Measurements from ENCODE around the gene TP73. TPM values are rescaled to one million over a fixed set of nuclear protein-coding genes. Genes with fewer than 3 reads are reported as not detected.

Gene TP73
- total RNA-seq, 1 donor from 2014 or later = not detected

DNA sequence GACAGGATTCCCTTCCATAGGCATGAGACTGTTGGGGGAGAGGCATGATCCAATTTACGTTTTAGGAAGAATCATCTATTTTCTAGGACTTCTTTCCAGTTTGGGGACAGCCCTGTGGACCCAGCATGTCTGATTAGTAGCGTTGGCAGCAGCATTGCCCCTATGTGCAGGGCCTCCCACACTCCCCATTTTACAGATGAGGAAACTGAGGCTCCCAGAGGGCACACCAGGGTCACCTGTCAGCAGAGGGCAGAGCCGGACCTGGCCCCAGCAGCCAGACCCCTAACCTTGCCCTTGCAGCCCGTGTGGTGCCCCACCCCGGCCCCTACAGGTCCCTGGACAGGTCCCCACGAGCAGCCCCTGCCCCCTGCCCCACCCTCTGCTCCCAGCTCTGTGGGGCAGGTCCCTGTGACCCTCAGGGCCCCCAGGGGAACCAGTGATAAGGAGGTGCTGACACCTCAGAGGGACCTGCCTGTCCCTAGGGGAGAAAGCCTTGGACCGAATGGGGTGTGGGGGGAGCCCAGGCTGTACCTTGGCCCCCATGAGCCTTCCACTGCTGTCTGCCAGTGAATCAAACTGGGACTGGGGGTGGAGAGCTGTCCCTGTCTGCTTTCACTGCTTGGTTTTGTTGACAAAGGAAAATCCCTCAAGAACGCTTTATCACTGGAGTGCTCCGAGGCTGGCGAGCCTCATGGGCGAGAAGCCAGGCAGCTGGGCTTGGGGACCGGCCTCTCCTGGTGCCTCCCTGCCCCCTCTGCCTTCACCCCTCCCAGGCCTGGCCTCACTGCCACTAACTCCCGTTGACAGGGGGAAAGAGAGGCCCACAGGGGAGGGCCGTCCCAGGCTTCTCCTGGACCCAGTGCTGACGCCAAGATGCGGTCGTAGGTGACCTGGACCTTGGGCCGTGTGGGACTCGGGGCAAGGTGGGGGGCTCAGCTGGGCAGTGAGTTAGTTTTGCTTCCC is 60.5 kb downstream of the TP73 start:
- Histone ChIP-seq H3K36me3 (ENCODE audit: control insufficient read depth in 3 of 3, insufficient read depth in 3 of 3, low read length in 3 of 3) (no peaks in the 10 kb centered on the region), H3K4me1 (ENCODE audit: control insufficient read depth in 3 of 3, insufficient read depth in 3 of 3, low read length in 3 of 3) (peaks cover 38 to 62% (median 45%) of the 10 kb centered on the region in 3 donors), H3K27ac (ENCODE audit: low read depth, low read length) (peak overlapping the region; percentile 63), H3K27me3 (ENCODE audit: control insufficient read depth in 3 of 3, insufficient read depth in 3 of 3, low read length in 3 of 3) (peaks cover 13 to 27% (median 26%) of the 10 kb centered on the region in 3 donors), H3K9ac (ENCODE audit: low read depth in 1 of 3, low read length in 3 of 3) (peak overlapping the region in 1 of 3 donors; percentile 8), H3K4me3 (ENCODE audit: low read length in 3 of 3) (no peak overlapping the region), H3K9me3 (ENCODE audit: control insufficient read depth in 3 of 3, low read length in 3 of 3) (no peaks in the 10 kb centered on the region)

DNA sequence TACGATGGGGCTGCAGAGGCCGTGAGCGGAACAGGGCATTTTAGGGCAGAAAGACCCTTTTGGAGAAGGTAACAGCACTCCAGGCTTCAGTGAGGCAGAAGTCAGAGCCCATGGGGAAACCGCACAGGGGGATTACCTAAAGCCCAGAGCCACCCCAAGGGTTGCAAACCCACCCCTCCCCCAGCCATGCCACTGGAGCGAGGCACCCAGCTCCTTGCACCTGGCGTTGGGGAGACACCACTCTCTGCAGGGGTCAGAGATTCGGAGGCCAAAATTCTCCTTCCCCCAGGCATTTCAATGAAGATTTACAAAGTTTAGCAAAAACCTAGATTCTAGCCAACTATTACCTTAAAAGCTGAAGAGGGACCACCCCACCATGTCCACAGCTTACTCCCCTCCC is 61.5 kb downstream of the TP73 start:
- Histone ChIP-seq H3K9ac (ENCODE audit: low read depth in 1 of 3, low read length in 3 of 3) (peak overlapping the region in 2 of 3 donors; percentile 21 to 75), H3K36me3 (ENCODE audit: control insufficient read depth in 3 of 3, insufficient read depth in 3 of 3, low read length in 3 of 3) (no peaks in the 10 kb centered on the region), H3K27me3 (ENCODE audit: control insufficient read depth in 3 of 3, insufficient read depth in 3 of 3, low read length in 3 of 3) (peaks cover 5 to 21% (median 20%) of the 10 kb centered on the region in 3 donors), H3K27ac (ENCODE audit: low read depth, low read length) (peak overlapping the region; percentile 63), H3K9me3 (ENCODE audit: control insufficient read depth in 3 of 3, low read length in 3 of 3) (no peaks in the 10 kb centered on the region), H3K4me3 (ENCODE audit: low read length in 3 of 3) (no peak overlapping the region), H3K4me1 (ENCODE audit: control insufficient read depth in 3 of 3, insufficient read depth in 3 of 3, low read length in 3 of 3) (peaks cover 38 to 62% (median 45%) of the 10 kb centered on the region in 3 donors)

DNA sequence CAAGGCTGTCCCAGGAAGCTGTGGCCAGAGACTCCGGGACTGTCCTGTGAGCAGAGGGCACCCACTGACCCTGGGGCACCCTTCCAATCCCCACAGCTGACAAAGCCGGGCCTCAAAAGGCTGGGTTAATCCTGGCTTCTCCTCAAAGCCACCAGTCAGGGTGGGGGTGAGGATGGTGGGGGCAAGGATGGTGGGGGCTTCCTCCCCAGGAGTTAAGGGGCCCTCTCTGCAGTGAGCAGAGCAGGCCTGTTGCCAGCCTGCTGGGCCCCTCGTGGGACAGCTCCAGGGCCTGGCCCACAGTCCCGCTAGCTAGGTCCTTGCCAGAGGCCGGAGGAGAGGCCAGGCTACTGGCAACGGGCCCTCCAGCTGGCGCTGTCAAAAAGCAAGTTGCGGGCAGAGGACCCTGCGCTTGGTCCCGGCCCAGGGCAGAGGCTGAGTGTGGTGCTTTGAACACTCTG is 62.0 kb downstream of the TP73 start:
- H3K4me1 ChIP-seq (ENCODE audit: control insufficient read depth in 3 of 3, insufficient read depth in 3 of 3, low read length in 3 of 3) = peaks cover 38 to 62% (median 45%) of the 10 kb centered on the region in 3 donors

DNA sequence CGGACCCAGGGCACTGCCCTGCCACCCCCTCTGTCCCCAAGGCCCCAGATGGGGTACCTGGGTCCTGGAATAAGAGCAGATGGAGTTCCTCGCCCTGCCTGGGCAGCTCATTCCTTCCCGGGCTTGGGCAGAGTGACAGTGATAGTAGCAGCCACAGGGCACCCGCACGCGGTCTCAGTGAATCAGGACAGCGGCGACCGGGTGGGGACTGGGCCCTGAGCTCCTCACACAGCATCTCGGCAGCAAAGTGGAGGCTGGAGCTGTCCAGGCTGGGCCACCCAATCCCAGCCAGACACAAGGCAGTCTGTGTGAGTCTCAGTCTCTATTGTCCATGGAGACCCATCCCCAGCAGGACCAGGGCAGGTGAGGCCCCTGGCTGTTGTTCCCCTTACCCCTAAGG is 62.5 kb downstream of the TP73 start:
- Histone ChIP-seq H3K36me3 (ENCODE audit: control insufficient read depth in 3 of 3, insufficient read depth in 3 of 3, low read length in 3 of 3) (no peaks in the 10 kb centered on the region), H3K27me3 (ENCODE audit: control insufficient read depth in 3 of 3, insufficient read depth in 3 of 3, low read length in 3 of 3) (peaks cover under 1 to 16% (median 15%) of the 10 kb centered on the region in 3 donors), H3K9me3 (ENCODE audit: control insufficient read depth in 3 of 3, low read length in 3 of 3) (no peaks in the 10 kb centered on the region), H3K4me1 (ENCODE audit: control insufficient read depth in 3 of 3, insufficient read depth in 3 of 3, low read length in 3 of 3) (peaks cover 38 to 62% (median 48%) of the 10 kb centered on the region in 3 donors), H3K9ac (ENCODE audit: low read depth in 1 of 3, low read length in 3 of 3) (peak overlapping the region in 2 of 3 donors; percentile 65 to 75), H3K27ac (ENCODE audit: low read depth, low read length) (peak overlapping the region; percentile 63), H3K4me3 (ENCODE audit: low read length in 3 of 3) (peak overlapping the region in 2 of 3 donors; percentile 22 to 35)

More for the DNA sequence above, 62.0 kb downstream of the TP73 start:
- Histone ChIP-seq H3K4me3 (ENCODE audit: low read length in 3 of 3) (peak overlapping the region in 1 of 3 donors; percentile 35), H3K27ac (ENCODE audit: low read depth, low read length) (peak overlapping the region; percentile 63), H3K9ac (ENCODE audit: low read depth in 1 of 3, low read length in 3 of 3) (peak overlapping the region in 2 of 3 donors; percentile 65 to 75), H3K36me3 (ENCODE audit: control insufficient read depth in 3 of 3, insufficient read depth in 3 of 3, low read length in 3 of 3) (no peaks in the 10 kb centered on the region), H3K27me3 (ENCODE audit: control insufficient read depth in 3 of 3, insufficient read depth in 3 of 3, low read length in 3 of 3) (peaks cover 5 to 19% (median 18%) of the 10 kb centered on the region in 3 donors), H3K9me3 (ENCODE audit: control insufficient read depth in 3 of 3, low read length in 3 of 3) (no peaks in the 10 kb centered on the region)

DNA sequence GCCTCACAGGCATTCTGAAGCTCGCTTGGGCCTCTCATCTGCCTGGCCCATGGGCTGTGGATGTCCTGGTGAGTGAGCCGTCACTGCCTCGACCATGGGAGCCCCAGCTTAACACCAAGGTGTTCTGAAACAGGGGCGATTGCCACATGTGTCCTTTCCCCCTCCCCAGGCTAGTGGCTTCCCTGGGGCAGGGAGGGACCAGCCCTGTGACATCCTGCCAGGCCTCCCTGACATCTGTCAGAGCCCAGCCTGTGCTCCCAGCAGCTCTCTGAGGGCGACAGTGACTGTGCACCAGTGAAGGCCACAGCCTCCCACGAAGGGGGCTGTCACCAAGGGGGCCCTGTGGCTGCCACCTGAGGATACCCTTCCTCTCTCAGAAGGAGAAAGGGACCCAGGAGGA is 64.0 kb downstream of the TP73 start:
- Histone ChIP-seq H3K9me3 (ENCODE audit: control insufficient read depth in 3 of 3, low read length in 3 of 3) (no peaks in the 10 kb centered on the region), H3K36me3 (ENCODE audit: control insufficient read depth in 3 of 3, insufficient read depth in 3 of 3, low read length in 3 of 3) (no peaks in the 10 kb centered on the region), H3K4me1 (ENCODE audit: control insufficient read depth in 3 of 3, insufficient read depth in 3 of 3, low read length in 3 of 3) (peaks cover 34 to 51% (median 42%) of the 10 kb centered on the region in 3 donors), H3K4me3 (ENCODE audit: low read length in 3 of 3) (no peak overlapping the region), H3K9ac (ENCODE audit: low read depth in 1 of 3, low read length in 3 of 3) (no peak overlapping the region), H3K27ac (ENCODE audit: low read depth, low read length) (no peak overlapping the region), H3K27me3 (ENCODE audit: control insufficient read depth in 3 of 3, insufficient read depth in 3 of 3, low read length in 3 of 3) (peaks cover 0 to 16% (median 11%) of the 10 kb centered on the region in 3 donors)

DNA sequence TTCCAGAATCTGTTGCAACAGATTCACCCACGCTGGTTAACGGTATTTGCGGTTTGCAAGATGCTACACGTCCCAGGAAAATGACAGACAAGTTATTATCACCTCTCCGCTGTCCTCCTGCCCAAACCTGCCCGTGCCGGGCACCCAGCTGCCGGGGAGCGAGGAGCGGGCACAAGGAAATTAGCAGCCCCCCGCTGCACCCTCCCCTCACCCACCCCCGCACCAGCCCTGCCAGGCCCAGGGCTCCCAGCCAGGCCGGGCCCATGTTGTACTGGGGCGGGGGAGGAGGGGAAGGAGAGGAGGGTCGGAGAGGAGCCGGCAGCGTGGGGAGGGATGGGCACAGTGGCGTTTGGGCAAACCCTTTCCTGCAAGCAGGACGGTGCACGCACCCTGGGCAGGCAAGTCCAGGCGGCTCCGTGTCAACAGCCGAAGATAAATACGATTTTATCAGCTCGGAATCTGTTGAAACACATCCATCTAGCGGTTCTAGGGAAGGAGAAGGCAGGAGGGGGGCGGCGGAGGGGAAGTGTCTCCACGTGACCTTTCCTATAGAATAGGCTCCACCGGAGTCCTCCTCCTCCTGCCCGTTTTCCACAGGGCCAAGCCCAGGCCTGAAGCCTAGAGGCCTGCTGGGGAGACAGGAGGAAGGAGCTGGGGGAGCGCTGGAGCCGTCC is 64.9 kb downstream of the TP73 start:
- Histone ChIP-seq H3K27me3 (ENCODE audit: control insufficient read depth in 3 of 3, insufficient read depth in 3 of 3, low read length in 3 of 3) (peaks cover 0 to 16% (median 11%) of the 10 kb centered on the region in 3 donors), H3K4me1 (ENCODE audit: control insufficient read depth in 3 of 3, insufficient read depth in 3 of 3, low read length in 3 of 3) (peaks cover 26 to 43% (median 34%) of the 10 kb centered on the region in 3 donors), H3K9me3 (ENCODE audit: control insufficient read depth in 3 of 3, low read length in 3 of 3) (no peaks in the 10 kb centered on the region), H3K36me3 (ENCODE audit: control insufficient read depth in 3 of 3, insufficient read depth in 3 of 3, low read length in 3 of 3) (no peaks in the 10 kb centered on the region), H3K9ac (ENCODE audit: low read depth in 1 of 3, low read length in 3 of 3) (no peak overlapping the region), H3K4me3 (ENCODE audit: low read length in 3 of 3) (no peak overlapping the region), H3K27ac (ENCODE audit: low read depth, low read length) (no peak overlapping the region)

DNA sequence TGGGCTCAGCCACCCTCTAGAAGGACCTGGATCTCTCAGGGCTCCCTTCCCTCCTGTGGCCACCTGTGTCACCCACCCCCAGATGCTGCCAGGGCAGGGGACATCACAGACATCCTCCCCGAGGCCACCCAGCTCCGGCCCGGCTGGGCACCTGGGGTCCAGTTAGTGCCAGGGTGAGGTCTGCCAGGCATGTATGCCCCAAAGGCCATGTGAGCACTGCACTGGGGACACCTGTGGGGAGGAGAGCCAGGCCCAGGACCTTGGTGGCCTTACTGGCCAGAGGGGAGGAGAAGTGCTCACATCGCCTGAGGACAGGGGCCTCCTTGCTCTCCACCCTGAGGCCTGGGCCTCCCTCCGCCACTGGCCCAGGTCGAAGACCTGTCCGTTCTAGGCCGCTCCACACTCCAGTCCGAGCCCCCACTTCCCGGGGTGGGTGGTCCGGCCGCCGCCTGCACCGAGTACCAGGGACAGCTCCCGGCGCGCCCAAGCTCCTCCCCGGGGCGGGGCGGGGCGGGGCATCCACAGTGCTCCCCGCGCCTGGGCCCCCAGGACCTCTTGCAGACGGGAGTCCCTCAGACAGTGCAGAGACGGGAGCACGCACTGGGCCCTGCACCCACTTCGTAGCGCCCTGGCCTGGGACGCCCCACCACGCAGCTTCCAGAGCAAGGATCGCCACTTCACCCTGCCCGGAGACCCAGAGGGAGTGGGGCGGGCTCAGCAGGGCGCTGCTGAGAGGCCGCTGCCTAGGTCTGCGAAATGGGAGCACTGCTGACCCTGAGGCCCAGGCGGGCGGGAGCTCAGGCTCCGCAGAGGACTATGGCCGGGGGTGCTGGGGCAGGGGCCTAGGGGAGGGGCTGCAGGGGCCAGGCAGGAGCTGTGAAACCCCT is 65.6 kb downstream of the TP73 start:
- H3K27me3 ChIP-seq (ENCODE audit: control insufficient read depth in 3 of 3, insufficient read depth in 3 of 3, low read length in 3 of 3) = peaks cover 0 to 16% (median 15%) of the 10 kb centered on the region in 3 donors
- H3K4me1 ChIP-seq (ENCODE audit: control insufficient read depth in 3 of 3, insufficient read depth in 3 of 3, low read length in 3 of 3) = peaks cover 21 to 36% (median 33%) of the 10 kb centered on the region in 3 donors
- H3K4me3 ChIP-seq (ENCODE audit: low read length in 3 of 3) = no peak overlapping the region
- H3K9ac ChIP-seq (ENCODE audit: low read depth in 1 of 3, low read length in 3 of 3) = no peak overlapping the region
- no peaks in the 10 kb centered on the region for H3K9me3 ChIP-seq (ENCODE audit: control insufficient read depth in 3 of 3, low read length in 3 of 3)
- H3K27ac ChIP-seq (ENCODE audit: low read depth, low read length) = no peak overlapping the region
- H3K36me3 ChIP-seq (ENCODE audit: control insufficient read depth in 3 of 3, insufficient read depth in 3 of 3, low read length in 3 of 3) = no peaks in the 10 kb centered on the region

DNA sequence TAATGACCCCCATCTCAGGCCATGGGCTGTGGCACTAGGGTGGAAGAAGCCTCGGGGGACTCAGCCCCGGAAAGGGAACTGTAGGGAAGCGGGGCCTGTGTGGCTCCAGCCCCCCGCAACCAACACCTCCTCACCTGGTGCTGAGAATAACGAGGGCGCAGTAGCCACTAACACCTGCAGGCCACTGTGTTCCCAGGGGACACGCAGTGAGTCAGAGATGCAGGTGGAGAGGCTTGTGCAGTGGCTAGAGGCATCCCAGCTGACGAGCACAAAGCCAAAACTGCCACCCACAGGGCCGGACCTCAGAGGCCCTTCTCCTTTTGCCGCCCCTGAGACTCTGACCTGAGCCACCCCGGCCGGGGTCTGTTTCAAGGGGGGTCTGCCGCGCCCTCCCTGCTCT is 66.4 kb downstream of the TP73 start:
- Histone ChIP-seq H3K27me3 (ENCODE audit: control insufficient read depth in 3 of 3, insufficient read depth in 3 of 3, low read length in 3 of 3) (peaks cover 0 to 16% (median 15%) of the 10 kb centered on the region in 3 donors), H3K4me1 (ENCODE audit: control insufficient read depth in 3 of 3, insufficient read depth in 3 of 3, low read length in 3 of 3) (peaks cover 13 to 28% (median 26%) of the 10 kb centered on the region in 3 donors), H3K9ac (ENCODE audit: low read depth in 1 of 3, low read length in 3 of 3) (no peak overlapping the region), H3K9me3 (ENCODE audit: control insufficient read depth in 3 of 3, low read length in 3 of 3) (no peaks in the 10 kb centered on the region), H3K4me3 (ENCODE audit: low read length in 3 of 3) (no peak overlapping the region), H3K36me3 (ENCODE audit: control insufficient read depth in 3 of 3, insufficient read depth in 3 of 3, low read length in 3 of 3) (no peaks in the 10 kb centered on the region), H3K27ac (ENCODE audit: low read depth, low read length) (no peak overlapping the region)

DNA sequence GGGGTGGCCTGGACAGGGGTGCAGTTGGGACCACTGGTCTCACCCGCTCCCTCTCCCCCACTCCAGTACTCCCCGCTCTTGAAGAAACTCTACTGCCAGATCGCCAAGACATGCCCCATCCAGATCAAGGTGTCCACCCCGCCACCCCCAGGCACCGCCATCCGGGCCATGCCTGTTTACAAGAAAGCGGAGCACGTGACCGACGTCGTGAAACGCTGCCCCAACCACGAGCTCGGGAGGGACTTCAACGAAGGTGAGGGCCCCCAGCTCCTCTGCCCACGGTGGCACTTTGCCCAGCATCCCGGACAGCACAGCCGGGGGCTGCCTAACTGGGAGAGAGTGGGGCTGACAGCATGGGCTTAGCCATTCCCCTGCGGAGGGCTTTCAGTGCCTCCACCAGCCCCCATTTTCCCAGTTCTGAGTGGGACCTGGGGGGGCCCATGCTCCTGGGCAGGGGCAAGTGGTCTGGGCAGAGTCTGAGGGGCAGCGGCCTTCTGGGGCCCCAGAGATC is 69.7 kb downstream of the TP73 start:
- H3K27me3 ChIP-seq (ENCODE audit: control insufficient read depth in 3 of 3, insufficient read depth in 3 of 3, low read length in 3 of 3) = peaks cover 7 to 18% (median 11%) of the 10 kb centered on the region in 3 donors
- H3K36me3 ChIP-seq (ENCODE audit: control insufficient read depth in 3 of 3, insufficient read depth in 3 of 3, low read length in 3 of 3) = no peaks in the 10 kb centered on the region
- no peak overlapping the region for H3K4me3 ChIP-seq (ENCODE audit: low read length in 3 of 3)
- H3K9ac ChIP-seq (ENCODE audit: low read depth in 1 of 3, low read length in 3 of 3) = no peak overlapping the region
- H3K4me1 ChIP-seq (ENCODE audit: control insufficient read depth in 3 of 3, insufficient read depth in 3 of 3, low read length in 3 of 3) = peaks cover 0 to 3% (median 0%) of the 10 kb centered on the region in 3 donors
- H3K9me3 ChIP-seq (ENCODE audit: control insufficient read depth in 3 of 3, low read length in 3 of 3) = no peaks in the 10 kb centered on the region
- H3K27ac ChIP-seq (ENCODE audit: low read depth, low read length) = no peak overlapping the region
